Smooth muscle cell of the brain vasculature (primary cell): ENCODE results near the gene ACBD6.

Source experiments
- DNase-seq: peaks from one replicate; pipeline ENCODE4 v3.0.0-alpha.2; 2012; ENCODE audit warnings: low read depth, low spot score

ACBD6 gene

DNA sequence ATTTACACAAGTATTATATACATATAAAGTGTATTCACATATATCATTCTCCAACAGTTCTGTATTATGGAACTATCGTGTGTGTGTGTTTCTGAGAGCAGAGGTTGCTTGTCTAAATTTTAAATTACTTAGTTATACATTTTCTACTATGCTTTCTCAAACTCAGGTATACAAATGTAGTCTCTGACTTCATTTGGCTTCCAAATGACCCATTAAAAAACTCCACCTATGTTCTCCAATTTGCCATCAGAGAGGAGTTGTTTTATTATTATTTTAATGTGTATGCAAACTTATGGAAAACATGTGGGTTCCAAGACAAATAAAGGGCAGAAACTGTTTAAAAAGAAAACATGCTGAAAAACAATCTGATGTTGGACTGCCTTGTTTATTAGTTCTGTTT, 131.8 kb downstream of the ACBD6 start:
- no peak for DNase-seq

DNA sequence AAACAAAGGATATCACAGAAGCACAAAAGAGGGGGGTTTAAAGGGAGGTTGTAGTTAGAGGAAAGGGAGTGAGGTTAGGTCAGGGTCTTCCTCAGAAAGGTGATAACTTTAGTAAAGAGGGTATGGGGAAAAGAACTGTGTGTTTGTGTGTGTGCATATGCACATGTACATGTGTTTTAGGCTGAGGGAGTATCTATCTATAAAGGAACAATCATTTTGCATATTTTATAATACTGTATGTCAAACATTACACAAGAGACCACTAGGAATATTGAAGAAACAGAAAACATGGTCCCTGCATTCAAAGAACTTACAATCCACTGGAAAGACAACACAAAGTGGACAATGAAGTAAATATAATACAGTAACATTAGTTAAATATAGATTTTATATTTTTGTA, 132.2 kb downstream of the ACBD6 start:
- DNase-seq: no peak

DNA sequence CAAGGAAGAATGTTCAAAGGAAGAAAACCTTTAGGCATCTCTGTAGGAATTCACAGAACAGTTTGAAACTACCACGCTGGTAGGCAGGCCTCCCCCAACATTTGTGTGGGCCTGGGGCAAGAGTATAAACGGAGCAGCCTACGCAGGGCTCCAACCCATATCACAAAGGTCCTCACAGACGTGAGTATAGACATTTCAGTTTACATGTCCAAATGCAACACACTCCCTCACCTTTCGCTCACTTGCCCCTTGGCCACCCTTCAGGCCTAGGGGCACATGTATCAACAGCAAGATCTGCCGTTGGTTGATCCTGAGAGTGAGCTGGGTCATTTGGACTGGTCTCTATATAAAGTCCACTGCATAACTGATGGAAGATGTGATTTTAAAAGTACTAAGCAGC, 133.3 kb downstream of the ACBD6 start:
- no peak for DNase-seq

DNA sequence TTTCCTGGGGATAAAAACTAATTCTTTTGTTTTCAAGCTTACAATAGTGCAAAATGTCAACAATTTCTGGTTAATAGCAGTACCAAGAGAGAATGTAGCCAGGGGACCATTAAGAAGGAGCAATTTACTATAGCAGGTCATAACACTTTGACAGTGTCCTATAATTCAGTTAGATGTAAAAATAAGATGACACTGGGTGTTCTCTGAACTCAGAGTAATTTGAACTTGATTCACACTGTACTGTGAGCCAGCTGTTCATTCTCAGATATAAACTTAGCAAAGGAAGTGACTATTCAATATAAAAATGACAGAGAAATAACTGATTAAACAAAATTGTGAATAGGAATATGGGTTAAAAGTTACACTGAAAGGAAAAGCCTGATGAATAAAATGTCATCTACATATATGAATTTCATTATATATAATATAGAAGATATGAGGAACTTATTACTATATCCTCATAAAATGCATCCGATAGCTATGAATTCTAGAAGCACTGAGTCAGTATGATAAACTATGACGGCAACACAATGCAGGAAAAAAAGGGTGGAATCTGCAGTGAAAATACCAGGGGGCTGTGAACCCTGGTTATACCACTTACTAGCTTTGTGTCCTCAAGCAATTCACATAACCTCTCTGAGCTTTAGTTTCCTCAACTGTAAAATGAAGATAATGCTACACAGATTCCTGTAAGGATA, 135.9 kb downstream of the ACBD6 start:
- no peak for DNase-seq

DNA sequence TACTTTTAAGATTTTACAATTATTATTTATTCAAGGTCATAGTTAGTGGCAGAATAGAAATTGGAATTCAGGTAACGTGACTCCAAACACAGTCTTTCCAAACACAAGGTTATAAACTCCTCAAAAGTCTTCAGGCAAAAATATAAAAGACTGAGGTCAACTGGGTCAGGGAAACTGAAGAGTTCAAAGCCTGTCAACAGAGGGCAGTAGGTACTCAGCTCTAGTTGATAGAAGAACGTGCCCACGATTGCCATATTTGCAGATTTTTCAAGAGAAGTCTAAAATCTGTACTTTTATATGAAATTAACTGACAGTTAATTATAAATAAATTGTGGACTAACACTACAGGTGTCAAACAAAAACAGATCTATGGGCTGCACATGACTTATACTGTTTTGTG, 137.3 kb downstream of the ACBD6 start:
- DNase-seq: no peak

DNA sequence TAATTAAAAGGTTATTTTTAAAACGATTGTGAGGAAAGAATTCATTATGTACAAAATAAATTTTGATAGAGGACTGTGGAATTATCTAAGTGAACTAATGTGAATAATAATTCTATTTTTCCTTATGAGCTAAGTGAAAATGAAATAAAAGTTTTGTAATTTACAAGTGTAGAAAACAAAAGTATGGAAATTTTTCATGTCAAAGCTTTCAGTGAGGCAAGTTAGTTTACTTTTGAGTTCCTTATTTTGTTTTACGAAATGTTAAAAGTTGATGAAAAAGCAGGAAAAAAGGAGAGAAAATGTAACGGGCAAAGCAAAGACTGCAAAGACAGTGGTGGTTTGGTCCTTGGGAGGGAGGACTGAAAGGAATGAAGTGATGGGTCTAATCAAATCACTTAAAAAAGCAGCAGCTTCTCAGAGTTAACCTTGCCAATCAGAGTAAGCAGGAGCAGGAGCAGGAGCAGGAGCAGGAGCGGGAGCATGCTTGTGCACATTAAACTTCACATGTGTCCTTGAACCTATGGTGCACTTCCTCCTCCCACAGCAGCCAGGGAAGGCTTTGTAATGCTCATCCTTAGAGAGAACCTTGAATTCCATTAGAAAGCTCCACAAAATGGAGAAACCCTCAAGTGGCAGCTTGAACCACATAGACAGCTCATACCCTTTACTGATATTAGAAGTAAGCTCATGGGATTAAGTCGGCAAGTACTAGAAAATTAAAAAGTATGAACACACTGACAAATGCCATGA, 139.0 kb downstream of the ACBD6 start:
- no peak for DNase-seq

DNA sequence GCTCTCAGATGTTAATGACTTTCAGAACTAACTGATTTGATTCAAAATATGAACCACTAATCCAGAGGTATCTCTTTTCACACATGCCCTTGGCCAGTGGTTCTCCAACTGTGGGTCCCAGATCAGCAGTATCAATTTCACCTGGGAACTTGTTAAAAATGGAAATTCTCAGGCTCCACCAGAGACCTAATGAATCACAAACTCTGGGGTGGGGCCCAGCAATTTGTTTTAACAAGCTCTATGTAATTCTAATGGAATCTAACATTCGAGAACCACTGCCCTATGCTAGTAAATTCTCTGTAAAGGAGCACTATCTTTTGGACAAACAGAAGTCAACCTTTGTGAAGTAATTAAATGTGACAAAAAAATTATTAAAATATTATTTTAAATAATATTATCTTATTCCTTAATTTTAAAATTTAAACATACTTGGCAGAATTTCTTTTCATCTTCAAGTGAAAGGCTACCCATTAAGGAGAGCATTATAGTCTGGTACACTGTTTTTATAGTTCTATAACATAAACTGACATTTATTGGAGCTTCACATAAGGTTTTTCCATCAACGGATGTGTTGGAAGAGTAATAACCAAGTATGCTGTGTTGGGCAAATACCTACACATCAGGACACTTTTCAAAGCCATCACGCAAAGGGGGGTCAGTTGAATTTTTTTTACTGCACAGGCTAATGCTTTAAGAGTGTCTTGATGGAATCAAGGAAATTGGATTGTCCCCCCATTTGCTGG, 141.9 kb downstream of the ACBD6 start:
- DNase-seq: no peak

DNA sequence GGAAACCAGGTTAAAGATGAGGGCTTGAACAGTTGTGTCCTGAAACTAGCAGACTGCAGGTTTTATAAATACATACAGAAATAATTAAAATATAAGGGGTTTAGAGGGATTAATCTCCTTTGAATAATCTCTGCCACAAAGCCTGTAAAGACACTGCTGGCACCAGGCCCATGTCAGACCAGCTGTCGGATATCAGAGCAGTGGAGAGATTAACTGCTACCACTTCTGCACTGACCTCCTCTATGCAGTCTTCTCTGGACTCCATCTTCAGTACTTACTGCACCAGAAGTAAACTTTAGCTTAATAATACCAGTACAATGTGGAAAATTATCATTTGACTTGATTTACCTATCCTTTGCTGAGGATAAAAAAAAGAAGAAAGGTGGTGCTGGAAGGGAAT, 143.7 kb downstream of the ACBD6 start:
- DNase-seq: no peak

DNA sequence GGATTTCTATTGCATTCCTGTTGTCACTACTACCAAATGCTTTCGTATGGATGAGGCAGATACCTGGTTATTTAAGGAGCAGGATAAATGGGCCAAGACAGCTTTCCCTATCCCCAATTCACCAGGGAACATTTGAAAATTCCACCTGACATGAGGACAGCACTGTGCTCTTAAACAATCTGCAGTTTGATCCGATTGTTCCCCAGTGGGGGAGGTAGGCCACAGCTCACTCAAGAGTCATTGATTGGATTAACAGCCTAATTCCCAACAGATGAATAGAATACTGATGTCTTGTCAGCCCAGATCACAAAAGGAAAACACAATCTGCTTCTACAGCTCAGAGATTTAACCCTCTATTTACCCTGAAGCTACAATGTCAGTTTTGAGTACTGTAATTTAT, 148.4 kb downstream of the ACBD6 start:
- DNase-seq: no peak

DNA sequence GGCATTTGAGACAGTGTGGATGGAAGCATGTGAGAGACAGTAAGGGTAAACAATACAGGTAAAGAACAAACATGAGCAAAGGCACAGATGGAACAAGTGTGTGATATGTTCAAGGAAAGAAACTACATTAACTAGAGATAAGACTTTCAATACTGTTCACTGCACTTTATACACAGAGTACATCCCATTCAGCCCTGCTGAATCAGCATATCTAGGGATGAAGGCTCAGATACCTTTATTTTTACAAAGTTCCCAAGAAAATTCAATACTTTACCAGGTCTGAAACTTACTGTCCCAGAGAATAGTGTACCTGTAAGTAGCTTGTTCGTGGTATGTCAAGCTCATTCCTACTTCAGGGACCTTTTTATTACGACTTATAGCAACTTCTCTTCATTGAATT, 149.8 kb downstream of the ACBD6 start:
- no peak for DNase-seq

DNA sequence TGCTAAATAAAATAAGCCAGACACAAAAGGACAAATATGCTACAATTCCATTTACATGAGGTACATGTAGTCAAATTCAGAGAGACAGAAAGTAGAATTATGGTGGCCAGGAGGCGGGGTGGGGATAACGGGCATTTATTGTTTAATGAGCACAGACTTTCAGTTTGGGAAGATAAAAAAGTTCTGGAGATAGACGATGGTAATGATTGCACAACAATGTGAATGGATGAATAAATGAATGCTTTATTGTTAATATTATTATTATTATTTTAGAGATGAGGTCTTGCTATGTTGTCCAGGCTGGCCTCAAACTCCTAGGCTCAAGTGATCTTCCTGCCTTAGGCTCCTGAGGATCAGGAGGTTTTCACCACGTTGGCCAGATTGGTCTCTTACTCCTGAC, 150.4 kb downstream of the ACBD6 start:
- DNase-seq: no peak

DNA sequence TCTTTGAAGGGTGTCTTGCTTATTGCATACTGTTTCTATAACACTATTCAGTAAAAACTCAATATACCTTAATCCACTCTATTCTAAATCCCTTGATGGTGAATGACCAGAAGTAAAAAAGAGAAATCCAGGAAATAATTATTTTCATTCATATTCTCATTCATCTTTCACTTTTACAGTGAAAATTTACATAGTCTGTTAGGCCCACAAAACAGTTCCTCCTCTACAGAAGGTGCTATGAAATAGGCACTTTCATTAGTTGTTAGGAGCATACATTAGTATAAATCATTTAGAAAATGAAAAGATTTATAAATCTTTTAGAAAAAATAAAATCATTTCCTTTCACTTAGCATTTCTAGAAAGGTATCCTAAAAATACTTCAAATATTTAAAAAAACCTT, 157.2 kb downstream of the ACBD6 start:
- no peak for DNase-seq

DNA sequence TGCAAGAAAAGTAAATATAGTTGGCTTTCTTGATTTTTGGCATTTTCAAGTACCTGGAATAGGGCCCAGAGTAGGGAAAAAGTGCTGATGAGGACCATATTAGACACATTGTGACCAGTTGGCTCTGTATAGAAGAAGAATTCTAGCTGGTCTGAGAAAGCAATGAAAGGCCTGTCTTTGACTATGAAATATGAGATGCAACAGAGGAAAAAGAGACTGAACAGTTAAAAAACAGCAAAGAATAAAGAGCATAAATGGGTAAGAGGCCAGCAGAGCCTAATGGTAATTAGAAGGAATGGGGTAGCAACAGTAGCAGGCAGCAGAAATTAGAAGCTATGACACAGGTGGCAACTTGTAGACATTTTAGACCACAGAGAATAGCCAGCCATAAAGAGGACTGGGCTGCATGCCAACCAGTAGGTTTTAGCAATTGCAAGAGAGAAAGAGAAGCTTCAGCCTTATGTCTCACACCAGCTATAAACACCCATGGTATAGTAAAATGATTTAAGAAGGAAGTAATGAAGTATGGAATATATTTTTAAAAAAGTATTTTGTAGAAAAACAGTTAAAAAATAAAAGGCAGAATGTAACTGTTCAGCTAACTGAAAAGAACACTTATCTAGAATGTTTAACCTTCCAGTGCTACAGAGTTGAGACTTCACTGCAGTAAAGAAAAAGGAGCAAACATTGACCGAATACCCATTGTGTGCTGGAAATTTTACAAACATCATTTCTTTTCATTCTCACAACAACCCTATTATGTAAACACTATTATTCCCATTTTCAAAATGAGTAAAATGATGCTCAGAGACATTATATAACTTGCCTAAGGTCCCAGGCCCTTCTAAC, 158.2 kb downstream of the ACBD6 start:
- DNase-seq: peak; percentile 24

DNA sequence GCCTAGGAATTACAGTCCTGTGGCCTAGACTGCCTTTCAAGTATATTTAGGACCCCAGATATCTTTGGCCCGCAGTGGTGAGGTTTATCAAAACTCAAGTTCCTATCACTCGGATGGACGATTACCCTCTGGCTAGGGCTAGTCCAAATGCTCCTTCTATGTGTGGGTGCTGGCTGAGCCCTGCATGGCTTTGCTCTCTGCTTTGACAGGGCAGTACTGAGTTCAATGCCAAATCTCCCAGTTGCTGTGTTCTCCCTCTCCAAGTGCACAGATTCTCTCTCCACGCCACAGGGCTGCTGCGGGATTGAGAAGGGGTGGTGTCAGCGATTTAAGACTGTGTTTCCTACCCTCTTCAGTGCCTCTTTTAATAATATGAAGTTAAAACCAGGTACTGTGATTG, 175.3 kb downstream of the ACBD6 start:
- no peak for DNase-seq

DNA sequence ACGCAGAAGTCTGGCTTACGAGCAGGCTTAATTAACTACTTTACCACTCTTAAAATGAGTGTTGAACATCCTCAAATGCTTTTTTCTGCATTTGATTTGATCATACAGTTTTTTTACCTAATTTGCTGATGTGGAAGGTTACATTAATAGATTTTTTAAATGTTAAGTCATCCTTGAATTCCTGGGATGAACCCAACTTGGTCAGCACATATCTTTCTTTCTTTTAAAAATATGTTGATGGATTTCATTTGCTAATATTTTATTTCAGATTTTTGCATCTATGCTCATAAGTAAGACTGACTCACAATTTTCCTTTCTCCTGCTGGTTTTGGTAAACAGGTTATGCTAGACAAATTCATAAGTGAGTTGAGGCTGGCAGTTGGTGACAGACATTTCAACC, 189.5 kb downstream of the ACBD6 start:
- no peak for DNase-seq

DNA sequence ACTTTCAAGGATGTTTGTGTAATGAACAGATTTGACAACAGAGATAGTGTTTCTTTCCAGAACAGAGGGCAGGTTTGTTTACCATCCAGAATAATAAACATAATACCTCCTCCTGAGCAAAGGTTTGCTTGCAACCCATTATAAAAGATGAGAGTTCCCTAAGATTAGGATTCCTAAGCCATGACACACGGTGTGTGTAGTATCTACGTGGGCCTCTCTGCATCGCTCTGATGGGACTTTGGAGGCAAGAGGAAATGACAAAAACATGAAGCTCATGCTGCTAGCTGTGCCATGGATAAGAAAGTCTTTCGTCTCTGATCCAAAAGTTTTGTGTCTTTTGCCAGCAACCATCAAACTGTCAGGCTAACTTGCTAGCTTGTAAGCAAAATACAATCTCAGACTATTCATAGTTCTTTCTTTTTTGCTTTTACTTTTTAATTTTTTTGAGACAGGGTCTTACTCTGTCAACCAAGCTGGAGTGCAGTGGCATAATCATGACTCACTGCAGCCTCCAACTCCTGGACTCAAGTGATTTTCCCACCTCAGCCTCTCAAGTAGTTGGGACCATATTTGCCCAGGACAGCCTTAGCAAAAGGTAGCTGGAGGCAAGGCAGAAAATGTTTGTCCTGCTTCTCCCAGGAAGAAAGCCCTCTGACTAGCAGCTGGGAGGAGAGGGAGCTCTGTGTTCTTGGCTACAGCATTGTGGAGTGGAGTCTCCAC, 191.2 kb downstream of the ACBD6 start:
- DNase-seq: no peak

DNA sequence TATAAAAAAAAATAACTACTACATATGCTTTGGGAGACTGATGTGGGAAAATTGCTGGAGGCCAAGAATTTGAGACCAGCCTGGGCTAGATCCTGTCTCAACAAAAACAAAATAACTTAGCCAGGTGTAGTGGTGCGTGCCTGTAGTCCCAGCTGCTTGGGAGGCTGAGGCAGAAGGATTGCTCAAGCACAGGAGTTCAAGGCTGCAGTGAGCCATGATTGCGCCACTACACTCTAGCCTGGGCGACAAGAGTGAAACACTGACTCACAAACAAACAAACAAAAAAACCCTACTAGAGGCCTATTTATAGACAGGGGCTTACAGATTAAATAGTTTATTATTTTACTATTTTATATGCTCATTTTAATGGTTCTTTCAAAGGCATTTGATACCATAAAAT, 192.3 kb downstream of the ACBD6 start:
- DNase-seq: no peak

DNA sequence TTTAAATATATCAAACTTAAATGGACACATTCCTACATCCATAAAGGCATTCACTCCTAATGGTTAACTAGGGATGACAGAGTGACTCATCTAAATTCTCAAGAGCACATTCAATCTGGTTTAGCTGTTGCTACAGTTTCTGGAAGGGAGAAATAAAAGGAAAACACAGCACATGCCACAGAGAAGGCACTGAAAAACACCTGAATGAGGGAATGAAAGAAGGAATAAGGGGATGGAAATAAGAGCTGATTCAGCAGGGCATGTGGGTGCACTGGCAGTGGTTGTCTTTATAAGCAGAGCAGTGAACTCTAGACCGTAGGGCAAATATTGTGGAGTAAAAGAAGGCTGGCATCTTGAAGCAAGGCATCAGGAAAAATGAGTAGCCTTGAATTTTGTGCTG, 193.0 kb downstream of the ACBD6 start:
- no peak for DNase-seq

DNA sequence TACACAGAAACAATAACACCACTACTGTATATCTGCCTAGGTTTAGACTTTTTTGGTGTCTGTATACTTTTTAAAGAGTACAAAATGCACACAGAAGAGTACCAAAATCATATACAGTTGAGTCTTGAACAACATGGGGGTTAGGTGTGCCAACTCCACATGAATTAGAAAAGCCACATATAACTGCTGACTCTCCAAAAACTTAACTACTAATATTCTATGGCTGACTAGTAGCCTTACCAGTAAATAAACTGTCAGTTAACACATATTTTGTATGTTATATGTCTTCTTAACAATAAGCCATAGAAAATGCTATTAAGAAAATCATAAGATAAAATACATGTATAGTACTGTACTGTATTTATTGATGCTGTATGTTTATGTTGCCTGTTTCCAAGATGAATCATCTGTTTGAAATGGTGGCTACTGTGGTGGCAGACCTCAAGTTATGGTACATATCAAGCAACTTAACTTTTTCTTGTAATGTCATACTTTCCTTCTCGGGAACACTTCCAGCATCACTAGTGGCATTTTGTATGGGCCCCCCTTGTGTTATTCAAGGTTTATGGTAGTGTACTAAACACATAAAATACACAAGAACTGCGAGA, 201.1 kb downstream of the ACBD6 start:
- DNase-seq: no peak

DNA sequence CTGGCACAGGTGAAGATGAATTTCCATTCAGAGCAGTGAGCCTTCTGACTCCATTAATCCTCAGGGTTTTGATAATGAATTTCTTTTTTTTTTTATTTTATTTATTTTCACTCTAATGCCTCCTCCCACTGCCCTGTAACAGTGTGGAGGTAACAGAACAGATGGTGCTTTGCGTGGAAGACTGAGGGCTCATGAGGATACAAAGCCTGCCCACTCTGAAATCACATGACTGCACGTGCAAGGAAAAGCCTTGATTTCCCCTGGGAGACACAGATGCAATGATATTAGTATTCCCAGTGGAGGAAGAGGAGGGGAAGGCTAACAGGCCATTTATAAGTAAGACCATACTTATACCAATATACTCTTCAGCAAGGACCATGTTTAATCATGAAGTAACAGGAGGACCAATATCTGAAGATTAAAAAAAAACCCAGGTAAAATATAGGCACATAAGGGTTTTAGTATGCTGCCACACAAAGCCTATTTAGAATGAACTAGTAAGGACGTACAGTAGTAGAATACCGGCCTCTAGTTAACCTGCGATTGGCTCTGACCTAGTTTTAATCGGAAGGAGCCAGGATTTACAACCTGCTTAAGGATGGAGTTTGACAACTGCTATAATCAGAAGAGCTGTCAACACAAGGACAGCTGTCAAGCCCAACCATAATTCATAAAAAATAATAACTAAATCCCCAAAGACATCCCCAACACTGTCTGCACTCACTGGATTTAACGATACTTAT, 202.7 kb downstream of the ACBD6 start:
- DNase-seq: no peak
